ENCODE results near the gene RAB40C. TPM values are rescaled to one million over a fixed set of nuclear protein-coding genes. Genes with fewer than 3 reads are reported as not detected.

RAB40C gene
- total and polyA plus RNA-seq, 10 of the 15 experiments (the other 5 are each of a cell fraction or from before 2014, with no cell fraction given): 0.06 to 12.8 (median 4.6) TPM

GRCh38 chr16:642189-643049 lies 52.6 kb downstream of the RAB40C start (continued):
- TF ChIP-seq GATAD2B (conservative IDR thresholded peaks at IDR 0.05; ENCODE audit: low read depth): peak; percentile 45; the same call in 1 of the 2 replicates
- TF ChIP-seq E2F4 (IDR thresholded peaks at IDR 0.05; ENCODE audit: low read depth, low read length): no peak
- peak; percentile 25 to 34; a peak in 2 of 4 replicates for TF ChIP-seq IKZF2 (IDR thresholded peaks at IDR 0.05)
- TF ChIP-seq MYC (IDR thresholded peaks at IDR 0.05; ENCODE audit: insufficient read depth, insufficient read length, insufficient replicate concordance, low read length, severe bottlenecking): peak; percentile 74
- TF ChIP-seq NR2F1 (conservative IDR thresholded peaks at IDR 0.05): 0 out of 2 replicates have a peak, but pooled peaks have one; percentile 65
- TF ChIP-seq SMARCA5 (IDR thresholded peaks at IDR 0.05): peak; percentile 58; the same call in 1 of the 2 replicates
- peak; percentile 65; the same call in 1 of the 2 replicates for TF ChIP-seq NKRF (conservative IDR thresholded peaks at IDR 0.05)
- no peak for TF ChIP-seq BCL11A (IDR thresholded peaks at IDR 0.05; ENCODE audit: low read depth, low read length)
- TF ChIP-seq HDAC6 (IDR thresholded peaks at IDR 0.05; ENCODE audit: unreplicated experiment): peak; percentile 31
- no peak for TF ChIP-seq POLR2A (IDR thresholded peaks at IDR 0.05; ENCODE audit: low read depth, low read length)
- TF ChIP-seq IKZF1 (conservative IDR thresholded peaks at IDR 0.05): peak; percentile 39; the same call in 1 of the 2 replicates
- TF ChIP-seq TCF7 (IDR thresholded peaks at IDR 0.05; ENCODE audit: borderline replicate concordance): no peak
- no peak for TF ChIP-seq MLLT1 (IDR thresholded peaks at IDR 0.05)
- TF ChIP-seq ZBTB4 (CRISPR knock-in tag; IDR thresholded peaks at IDR 0.05): no peak
- peak; percentile 51; the same call in 1 of the 2 replicates for TF ChIP-seq NBN (IDR thresholded peaks at IDR 0.05)
- no peak for TF ChIP-seq NFIC (IDR thresholded peaks at IDR 0.05; ENCODE audit: low read depth, low read length)
- no peak for TF ChIP-seq CBX5 (IDR thresholded peaks at IDR 0.05; ENCODE audit: low read depth)
- TF ChIP-seq SP1 (IDR thresholded peaks at IDR 0.05; ENCODE audit: low read depth, low read length): no peak
- no peak for TF ChIP-seq ZBTB11 (CRISPR knock-in tag; IDR thresholded peaks at IDR 0.05)
